Skin epidermis (tissue), 12 donors: ENCODE measurements around the gene BRCA1.

Source experiments
- H3K27ac ChIP-seq, 21 experiments: fragments of 200-600 bp; sonication (generic) in 11 of 21; one replicate each; pipeline ENCODE4 v1.5.0; 2020; ENCODE audit warnings: mild to moderate bottlenecking in 3 of 21, inconsistent platforms in 2 of 21, moderate library complexity in 2 of 21
- H3K4me3 ChIP-seq, 7 experiments: fragments of 200-600 bp; sonication (generic) in 2 of 7; one replicate each; pipeline ENCODE4 v1.5.0; 2020; ENCODE audit warnings: inconsistent platforms in 2 of 7, mild to moderate bottlenecking in 2 of 7, moderate library complexity in 1 of 7

The BRCA1 gene

GRCh38 chr17:43028221-43028861 is 96.8 kb downstream of the BRCA1 start:
- H3K27ac ChIP-seq: no peak overlapping the region
- no peak overlapping the region for H3K4me3 ChIP-seq

DNA sequence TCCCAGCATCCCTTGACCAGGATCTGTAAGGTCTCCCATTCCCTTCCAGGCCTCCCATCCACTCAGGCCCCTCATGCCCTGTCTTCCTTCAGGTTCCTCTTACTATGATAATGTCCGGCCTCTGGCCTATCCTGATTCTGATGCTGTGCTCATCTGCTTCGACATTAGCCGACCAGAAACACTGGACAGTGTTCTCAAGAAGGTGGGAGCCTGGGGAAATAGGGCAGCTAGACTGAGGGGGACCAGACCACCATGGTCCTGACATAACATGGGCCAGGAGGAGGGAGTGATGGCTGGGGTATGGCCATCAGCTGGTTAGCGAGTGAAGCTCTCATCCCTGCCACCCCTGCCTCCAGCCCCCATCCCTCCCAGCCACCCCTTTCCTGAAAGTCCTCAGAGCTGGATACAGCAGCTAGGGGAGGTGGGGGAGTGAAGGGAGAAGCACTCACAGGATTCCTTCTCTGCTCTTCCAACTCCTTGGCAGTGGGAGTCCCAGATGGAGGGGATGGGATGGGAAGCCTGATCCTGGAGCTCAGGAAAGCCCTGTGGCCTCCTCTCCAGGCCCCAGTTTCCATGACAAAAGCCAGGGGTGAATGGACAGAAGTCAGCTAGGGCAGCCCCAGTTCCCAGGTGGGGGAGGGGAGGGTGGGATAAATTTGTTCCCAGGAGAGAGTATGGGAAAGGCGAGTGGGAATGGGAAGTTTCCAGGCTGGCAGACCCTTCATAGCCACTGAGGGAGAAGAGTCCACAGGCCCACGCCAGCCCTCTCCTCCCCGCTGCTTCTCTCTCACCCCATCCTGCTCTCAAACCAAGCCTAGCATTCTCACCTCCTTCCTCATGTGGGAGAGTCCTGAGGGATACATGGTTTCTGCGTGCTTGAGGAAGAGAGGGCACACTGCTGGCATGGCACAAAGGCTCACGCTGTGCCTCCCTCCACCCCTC is 97.8 kb downstream of the BRCA1 start:
- H3K27ac ChIP-seq: no peak overlapping the region
- no peak overlapping the region for H3K4me3 ChIP-seq

GRCh38 chr17:43026595-43026994 is 98.6 kb downstream of the BRCA1 start:
- H3K4me3 ChIP-seq: no peak overlapping the region
- no peak overlapping the region for H3K27ac ChIP-seq

GRCh38 chr17:43025766-43026537 is 99.2 kb downstream of the BRCA1 start:
- Histone ChIP-seq H3K4me3 (peak overlapping the region in 2 of 7 experiments; percentile 50), H3K27ac (peak overlapping the region in 1 of 21 experiments; percentile 3)

DNA sequence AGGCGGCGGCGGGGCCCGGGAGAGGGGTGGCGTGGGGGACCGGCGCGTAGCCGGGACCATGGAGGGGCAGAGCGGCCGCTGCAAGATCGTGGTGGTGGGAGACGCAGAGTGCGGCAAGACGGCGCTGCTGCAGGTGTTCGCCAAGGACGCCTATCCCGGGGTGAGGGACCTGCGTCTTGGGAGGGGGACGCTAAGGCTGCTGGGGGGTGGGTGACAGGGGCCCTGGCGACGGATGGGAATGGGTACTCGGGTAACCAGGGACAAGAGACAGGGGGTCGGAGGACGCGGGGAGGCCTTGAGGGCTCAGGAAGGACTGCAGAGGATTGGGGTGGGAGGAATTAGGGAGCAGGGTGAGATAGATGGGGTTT is 99.9 kb downstream of the BRCA1 start:
- Histone ChIP-seq H3K4me3 (peak overlapping the region; percentile 37 to 54 (median 44)), H3K27ac (peak overlapping the region in 2 of 21 experiments; percentile 3 to 34)

GRCh38 chr17:43024407-43025289 is 100.5 kb downstream of the BRCA1 start, which contains the start of gene RND2:
Gene RND2 (plus strand): TSS chr17:43025231. CDS start chr17:43025348, 117 bp downstream.
- Histone ChIP-seq H3K4me3 (peak within 1 kb of the TSS; percentile 37 to 54 (median 44)), H3K27ac (peak within 1 kb of the TSS in 17 of 21 experiments; percentile 1 to 83 (median 41))

DNA sequence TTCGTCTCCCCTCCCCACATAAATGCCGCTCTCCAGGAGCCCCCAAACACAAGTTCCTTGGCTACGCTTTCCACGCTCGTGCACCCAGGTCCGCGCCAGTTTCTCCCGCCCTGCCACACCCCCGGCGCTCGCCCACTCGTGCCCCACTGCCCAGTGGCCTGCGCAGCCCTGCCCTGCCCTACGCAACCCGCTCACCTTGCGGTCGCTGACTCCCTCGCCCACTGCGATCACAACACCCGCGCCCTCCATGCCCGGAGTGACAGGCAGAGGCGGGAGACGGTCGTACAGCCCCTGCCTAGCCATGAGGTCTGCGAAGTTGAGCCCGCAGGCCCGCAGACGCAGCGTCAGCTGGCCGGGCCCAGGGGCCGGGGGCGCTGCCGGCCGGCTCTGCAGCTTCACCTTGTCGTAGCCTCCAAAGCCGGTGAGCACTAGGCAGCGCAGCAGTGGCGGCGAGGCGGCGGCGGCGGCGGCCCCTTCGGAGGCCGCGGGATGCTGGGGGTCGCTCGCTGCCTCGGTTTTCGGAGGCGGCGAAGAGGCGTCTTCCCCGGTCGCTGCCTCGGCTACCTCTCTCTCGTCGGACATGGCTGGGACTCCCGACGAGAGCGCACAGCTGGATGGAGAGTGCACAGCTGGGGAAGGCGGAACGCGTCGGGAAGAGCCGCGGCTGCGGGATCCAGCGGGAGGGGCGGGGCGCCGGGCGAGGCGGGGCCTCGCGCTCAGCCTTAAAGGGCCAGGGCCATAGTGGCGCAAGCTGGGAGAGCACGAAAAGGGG is 103.2 kb downstream of the BRCA1 start, which contains the start of gene VAT1:
Gene VAT1 (minus strand): TSS at position 645 of the 772 bp plus-strand sequence. CDS start 63 bp downstream, at position 582.
- Histone ChIP-seq H3K4me3 (peak within 1 kb of the TSS; percentile 86 to 99 (median 96)), H3K27ac (peak within 1 kb of the TSS; percentile 37 to 90 (median 84))

GRCh38 chr17:43020789-43021740 is 104.1 kb downstream of the BRCA1 start:
- Histone ChIP-seq H3K4me3 (peak overlapping the region; percentile 86 to 99 (median 96)), H3K27ac (peak overlapping the region; percentile 37 to 90 (median 84))

DNA sequence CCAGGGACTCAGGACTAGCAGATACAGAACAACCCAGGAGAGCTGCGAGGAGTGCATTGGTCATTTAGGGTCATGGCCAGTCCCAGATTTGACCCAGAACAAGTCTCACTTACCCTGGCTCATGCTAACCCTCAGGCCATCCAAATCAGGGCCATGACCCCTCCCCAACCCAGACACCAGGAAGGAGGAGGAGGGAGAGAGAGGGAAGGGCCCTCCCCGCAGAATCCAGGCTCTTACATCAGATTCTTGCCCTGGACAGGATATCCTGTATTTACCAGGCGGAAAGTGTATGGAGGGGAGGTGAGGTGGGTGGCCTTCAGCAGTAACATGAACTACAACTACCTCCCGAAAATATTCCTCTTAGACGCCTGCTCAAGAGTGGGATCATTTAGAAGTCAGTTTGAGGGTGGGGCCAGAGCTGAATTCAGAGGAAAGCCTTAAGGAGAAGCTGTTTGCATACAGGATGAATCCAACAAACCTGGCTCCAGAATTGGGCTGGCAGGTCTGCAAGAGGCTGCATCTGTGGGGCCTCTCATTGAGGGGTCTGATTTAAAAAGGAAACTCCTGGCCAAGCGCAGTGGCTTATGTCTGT is 105.0 kb downstream of the BRCA1 start:
- Histone ChIP-seq H3K27ac (peak overlapping the region in 15 of 21 experiments; percentile 17 to 88 (median 72)), H3K4me3 (peak overlapping the region in 1 of 7 experiments; percentile 97)

- H3K4me3 ChIP-seq: peak overlapping the region in 1 of 7 experiments; percentile 9
These were observed 105.7 kb downstream of the BRCA1 start for GRCh38 chr17:43019418-43019817.

DNA sequence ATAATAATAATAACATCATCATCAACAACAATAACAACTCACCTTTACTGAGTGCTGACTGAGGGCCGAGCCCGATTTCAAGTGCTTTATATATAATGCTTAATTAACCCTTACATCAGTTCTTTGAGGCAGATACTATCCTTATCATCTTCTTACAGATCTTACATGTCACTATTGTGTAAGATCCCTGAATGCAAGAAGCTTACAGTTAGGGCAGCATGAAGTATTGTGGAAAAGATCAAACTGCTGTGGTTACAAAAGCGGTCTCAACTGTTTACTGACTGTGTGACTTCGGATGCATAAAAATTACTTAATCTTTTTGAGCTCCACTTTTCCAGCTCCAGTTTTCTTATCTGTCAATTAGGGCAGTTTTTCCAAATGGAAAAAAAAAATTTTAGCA is 106.2 kb downstream of the BRCA1 start:
- Histone ChIP-seq H3K27ac (peak overlapping the region in 5 of 21 experiments; percentile 20 to 88 (median 33)), H3K4me3 (no peak overlapping the region)

More at GRCh38 chr17:43019418-43019817, 105.7 kb downstream of the BRCA1 start:
- peak overlapping the region in 12 of 21 experiments; percentile 19 to 88 (median 68) for H3K27ac ChIP-seq

- Histone ChIP-seq H3K27ac (peak overlapping the region in 6 of 21 experiments; percentile 20 to 88 (median 29)), H3K4me3 (no peak overlapping the region)
These were observed 106.9 kb downstream of the BRCA1 start for GRCh38 chr17:43018008-43018853.

DNA sequence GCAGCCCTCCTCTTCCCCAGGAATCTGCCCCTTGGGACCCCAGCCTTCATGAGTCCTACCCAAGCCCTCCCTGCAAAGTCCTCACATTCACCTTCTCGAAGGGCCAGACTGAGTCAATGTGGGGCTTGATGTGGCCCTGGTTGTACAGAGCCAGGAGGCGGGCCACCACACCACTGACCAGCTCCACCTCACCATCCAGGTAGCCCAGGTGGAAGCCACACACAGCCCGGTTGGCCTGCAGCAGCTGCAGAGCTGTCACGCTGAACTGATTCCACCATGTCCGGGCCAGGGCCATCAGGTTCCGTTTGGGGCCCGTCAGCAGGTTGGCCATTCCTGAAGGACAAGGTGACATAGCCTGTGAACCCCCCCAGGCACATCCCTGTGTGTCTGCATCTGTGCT is 108.9 kb downstream of the BRCA1 start:
- no peak overlapping the region for H3K4me3 ChIP-seq
- H3K27ac ChIP-seq: peak overlapping the region in 5 of 21 experiments; percentile 28 to 70 (median 37)

DNA sequence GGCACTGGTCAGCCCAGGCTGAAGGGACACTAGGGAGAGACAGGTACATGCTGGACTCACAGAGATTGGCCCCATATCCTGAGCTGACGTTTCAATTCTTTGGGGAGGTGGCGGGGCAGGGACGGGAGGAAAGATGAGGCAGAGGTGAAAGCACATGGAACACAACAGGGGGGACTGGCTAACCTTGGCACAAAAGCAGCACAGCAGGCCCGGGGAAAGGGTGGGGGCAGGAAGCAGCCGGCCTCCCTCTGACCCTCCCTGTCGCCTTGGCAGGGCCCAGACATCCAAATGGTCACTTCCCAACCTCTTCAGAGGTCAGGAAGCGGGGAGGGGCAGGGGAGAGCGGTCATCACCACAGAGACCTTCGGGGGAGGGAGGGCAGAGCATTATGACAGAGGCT is 109.6 kb downstream of the BRCA1 start:
- peak overlapping the region in 11 of 21 experiments; percentile 13 to 70 (median 35) for H3K27ac ChIP-seq
- H3K4me3 ChIP-seq: no peak overlapping the region
